HG03025 (cell line): Measurements from ENCODE around the gene MYOM1.
"Not testable (repeated sequence)": the region's sequence is repeated elsewhere in the genome, so short reads cannot be mapped to it uniquely, and the experiment has no call there.

ENCODE experiments used
- ATAC-seq: cut with Tn5 transposase; IDR thresholded peaks from one replicate; pipeline ENCODE4 v1.9.1; 2021; ENCODE audit warnings: mild to moderate bottlenecking, moderate library complexity; ENCODE audit not compliant: unreplicated experiment, low FRiP score

The MYOM1 gene

GRCh38 chr18:3221496-3221895, 1.7 kb upstream of the MYOM1 start:
- ATAC-seq = no peak

GRCh38 chr18:3220868-3221267, 1.1 kb upstream of the MYOM1 start:
- not testable (repeated sequence) for ATAC-seq

DNA sequence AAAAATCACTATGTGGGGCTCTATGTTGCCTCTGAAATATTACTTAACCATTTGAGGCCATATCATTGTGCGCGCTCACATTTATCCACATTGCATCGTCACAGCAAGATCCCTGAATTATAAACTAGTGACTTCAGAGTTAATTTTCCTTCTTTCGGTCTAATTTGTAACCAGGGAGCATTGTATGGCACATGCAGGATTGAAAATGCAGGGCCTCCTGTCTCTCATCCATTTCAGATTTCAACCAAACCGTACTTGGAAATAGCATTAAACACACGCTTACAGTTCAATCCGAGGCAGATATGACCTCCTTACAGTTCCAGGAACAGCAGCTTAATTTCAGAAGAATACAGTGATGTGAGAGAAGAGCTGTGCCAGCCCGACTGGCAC, 532 bp downstream of the MYOM1 start:
- ATAC-seq = no peak

- ATAC-seq = no peak
Observed at GRCh38 chr18:3218819-3219218, 949 bp downstream of the MYOM1 start.

GRCh38 chr18:3217948-3218647, 1.7 kb downstream of the MYOM1 start:
- no peak for ATAC-seq

GRCh38 chr18:3216987-3217386, 2.8 kb downstream of the MYOM1 start:
- no peak for ATAC-seq

GRCh38 chr18:3214855-3215637, 4.7 kb downstream of the MYOM1 start:
- no peak for ATAC-seq

- ATAC-seq = no peak
Observed at GRCh38 chr18:3213300-3214059, 6.3 kb downstream of the MYOM1 start.

DNA sequence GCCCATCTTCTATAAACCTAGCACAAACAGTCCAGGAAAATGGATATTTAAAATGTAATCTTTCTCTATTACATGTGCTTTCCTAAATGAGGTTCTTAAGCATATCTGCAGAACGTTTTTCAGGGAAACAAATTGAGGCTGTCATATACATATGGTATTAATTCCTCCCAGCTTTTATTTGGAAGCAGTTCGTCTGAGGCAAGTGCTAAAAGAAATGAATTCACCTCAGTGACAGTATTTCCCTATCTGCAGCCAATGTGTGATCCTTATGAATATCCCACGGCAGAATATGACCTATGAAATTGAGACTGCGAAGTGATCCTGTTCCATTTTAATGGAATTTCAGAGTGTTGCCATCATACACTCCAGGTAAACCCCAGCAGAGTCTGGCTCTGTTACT, 7.1 kb downstream of the MYOM1 start:
- ATAC-seq = no peak

DNA sequence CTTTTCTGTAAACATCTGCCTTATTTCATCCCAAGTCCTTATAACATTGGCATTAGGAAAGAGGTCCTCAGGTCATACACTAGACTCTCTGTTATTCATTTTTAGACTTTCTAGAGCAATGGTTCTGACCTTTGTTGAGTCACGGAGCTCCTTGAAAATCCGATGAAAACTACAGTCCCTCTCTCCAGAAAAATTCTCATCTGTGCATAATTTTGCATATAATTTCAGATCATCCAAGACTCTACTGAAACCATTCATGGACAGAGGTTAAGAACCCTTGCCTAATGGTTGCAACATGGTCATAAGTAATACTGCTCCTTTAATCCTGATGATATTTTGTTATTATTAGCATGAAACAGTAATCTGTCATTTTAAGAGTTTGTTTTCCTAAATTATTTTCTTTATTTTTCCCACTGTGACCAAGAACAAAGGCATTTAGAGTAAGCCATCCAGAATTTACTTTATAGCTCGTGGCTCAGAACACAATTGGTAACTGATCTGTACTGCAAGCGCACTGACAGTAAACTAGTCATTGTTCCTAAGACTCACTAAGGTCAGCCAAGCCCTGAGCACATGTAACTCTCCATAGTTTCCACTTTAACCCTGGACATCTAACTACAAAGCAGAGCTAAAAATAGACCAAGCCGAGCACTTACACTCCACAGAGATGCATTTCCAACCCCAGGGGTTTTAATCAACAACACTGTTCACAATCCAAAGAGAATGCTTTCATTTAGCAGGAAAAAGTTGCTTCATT, 8.4 kb downstream of the MYOM1 start:
- no peak for ATAC-seq

DNA sequence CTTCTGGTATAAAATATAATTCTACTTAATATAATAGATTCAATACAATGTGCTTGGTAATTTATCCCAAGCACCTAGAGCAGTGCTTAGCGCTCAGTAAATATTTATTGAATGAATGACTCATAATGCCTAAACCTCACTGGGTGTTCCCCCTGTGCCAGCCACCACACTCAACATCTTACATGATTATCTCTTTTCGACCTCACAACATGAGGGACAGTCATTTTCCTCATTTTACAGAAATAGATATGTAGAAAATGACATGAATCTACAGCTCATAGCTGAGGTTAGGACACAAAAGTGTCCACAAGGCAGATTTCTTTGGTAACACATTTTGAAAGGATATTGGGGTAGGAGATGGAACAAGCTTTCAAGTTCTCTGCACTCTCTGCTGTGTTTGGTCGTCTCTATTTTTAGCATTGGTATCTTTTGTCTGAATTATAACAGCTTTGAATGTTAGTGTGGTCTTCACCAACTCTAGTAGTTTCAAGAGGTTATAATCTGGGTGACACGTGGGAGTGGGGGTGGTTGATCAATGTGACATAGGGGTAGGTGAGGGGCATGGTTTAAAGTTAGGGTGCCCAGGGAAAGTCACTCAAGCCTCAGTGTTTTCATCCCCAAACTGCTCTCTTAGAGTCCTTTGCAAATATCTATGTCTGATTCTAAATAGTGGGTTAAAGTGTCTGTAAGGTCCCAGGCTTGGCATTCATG, 9.8 kb downstream of the MYOM1 start:
- no peak for ATAC-seq

- no peak for ATAC-seq
Observed at GRCh38 chr18:3207565-3207964, 12.2 kb downstream of the MYOM1 start.

DNA sequence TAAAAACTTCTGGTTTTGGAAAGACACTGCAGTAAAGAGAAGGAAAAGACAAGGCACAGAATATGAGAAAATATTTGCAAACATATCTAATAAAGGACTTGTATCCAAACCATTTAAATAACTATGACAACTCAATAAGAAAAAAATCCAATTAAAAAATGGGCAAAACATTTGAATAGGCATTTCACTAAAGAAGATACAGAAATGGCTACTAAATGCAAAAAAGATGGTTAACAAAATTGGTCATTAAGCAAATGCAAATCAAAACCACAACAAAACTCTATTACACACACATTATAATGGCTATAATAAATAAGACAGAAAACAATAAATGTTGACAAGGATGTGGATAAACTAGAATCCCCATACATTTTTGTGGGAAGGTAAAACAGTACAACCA, 14.5 kb downstream of the MYOM1 start:
- ATAC-seq = no peak

- ATAC-seq = no peak
Observed at GRCh38 chr18:3199942-3200645, 19.7 kb downstream of the MYOM1 start.

DNA sequence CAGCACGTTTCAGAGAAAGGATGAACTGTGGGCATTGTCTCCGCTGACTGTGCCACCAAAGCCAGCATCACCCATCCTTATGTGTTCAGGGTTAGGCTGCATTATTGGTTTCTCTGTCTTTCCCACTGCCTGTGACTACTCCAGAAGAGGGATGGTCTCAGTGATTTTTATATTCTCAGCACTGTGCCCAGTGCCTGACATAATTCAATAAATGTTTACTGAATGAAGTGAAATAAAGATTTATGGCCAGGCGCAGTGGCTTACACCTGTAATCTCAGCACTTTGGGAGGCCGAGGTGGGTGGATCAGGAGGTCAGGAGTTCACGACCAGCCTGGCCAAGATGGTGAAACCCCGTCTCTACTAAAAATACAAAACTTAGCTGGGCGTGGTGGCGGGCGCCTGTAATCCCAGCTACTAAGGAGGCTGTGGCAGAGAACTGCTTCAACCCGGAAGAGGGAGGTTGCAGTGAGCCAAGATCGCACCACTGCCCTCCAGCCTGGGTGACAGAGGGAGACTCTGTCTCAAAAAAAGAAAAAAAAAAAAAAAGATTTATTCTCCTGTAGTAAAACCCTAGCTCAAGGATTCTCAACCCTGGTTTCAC, 21.4 kb downstream of the MYOM1 start:
- ATAC-seq = not testable (repeated sequence)

GRCh38 chr18:3194947-3195612, 24.7 kb downstream of the MYOM1 start:
- no peak for ATAC-seq

DNA sequence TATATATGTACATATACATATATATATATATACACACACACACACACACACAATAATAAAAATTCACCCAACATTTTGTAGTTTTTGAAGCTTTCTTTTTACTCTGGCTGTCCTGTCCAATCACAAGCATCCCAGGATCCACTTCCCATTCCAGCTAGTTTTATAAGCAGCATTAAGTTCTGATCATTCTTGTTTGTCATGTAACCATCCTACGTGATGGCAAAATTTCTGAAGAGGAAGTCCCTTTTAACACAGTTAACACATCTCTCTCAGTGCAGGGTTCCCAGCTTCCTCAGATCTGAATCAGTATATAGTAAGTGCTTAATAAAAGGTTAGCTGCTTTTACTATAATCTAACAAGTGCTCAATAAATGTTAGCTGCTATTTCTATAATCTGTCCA, 26.4 kb downstream of the MYOM1 start:
- ATAC-seq = no peak

DNA sequence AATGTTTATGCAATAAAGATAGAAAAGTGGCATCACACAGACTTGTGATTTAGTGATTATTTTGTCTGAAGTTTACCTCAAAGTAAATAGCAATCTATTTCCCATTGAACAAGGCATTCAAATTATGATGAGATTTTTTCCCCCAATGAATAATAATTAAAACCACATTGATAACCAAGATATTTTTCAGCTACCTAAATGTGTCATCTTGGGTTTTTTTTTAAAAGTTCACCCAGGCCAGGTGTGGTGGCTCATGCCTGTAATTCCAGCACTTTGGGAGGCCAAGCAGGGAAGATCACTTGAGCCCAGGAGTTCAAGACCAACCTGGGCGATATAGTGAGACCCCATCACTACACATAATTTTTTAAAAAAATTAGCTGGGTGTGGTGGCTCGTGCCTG, 27.0 kb downstream of the MYOM1 start:
- no peak for ATAC-seq

- ATAC-seq = no peak
Observed at GRCh38 chr18:3192286-3192685, 27.5 kb downstream of the MYOM1 start.
